HepG2 (cell line): ENCODE measurements around the gene PPY. TPM values are rescaled to one million over a fixed set of nuclear protein-coding genes. Genes with fewer than 3 reads are reported as not detected.

ENCODE experiments used
- ARNTL ChIP-seq: sonication (generic); formaldehyde crosslinking; IDR thresholded peaks from 2 replicates; pipeline ENCODE4 v1.4.0; 2020; ENCODE audit warnings: mild to moderate bottlenecking, missing genetic modification reagents
- ATF7 ChIP-seq, 2 experiments: fragments of 450-650 bp in 1 of 2; sonication (generic) in 1 of 2; formaldehyde crosslinking in 1 of 2; IDR thresholded peaks; 2 replicates each; pipeline versions ENCODE4 v1.4.0 to v1.6.1; 2016 to 2020; ENCODE audit warnings: antibody characterized with exemption in 1 of 2, mild to moderate bottlenecking in 1 of 2, missing genetic modification reagents in 1 of 2
- FOXJ3 ChIP-seq: sonication (generic); formaldehyde crosslinking; IDR thresholded peaks from 2 replicates; pipeline ENCODE4 v1.4.0; 2020; ENCODE audit warnings: missing genetic modification reagents, mild to moderate bottlenecking, borderline replicate concordance
- HMGXB4 ChIP-seq, 2 experiments: sonication (generic) in 1 of 2; formaldehyde crosslinking in 1 of 2; IDR thresholded peaks; 2 replicates each; pipeline versions ENCODE4 v1.4.0 to v1.6.1; 2018 to 2020; ENCODE audit warnings: missing genetic modification reagents in 2 of 2, borderline replicate concordance in 1 of 2, low read depth in 1 of 2, mild to moderate bottlenecking in 1 of 2, missing biosample characterization in 1 of 2
- HOXA5 ChIP-seq: sonication (generic); formaldehyde crosslinking; IDR thresholded peaks from 2 replicates; pipeline ENCODE4 v1.4.0; 2020; ENCODE audit warnings: missing genetic modification reagents
- LCORL ChIP-seq, 2 experiments: fragments of 450-650 bp in 1 of 2; sonication (generic) in 1 of 2; formaldehyde crosslinking in 1 of 2; IDR thresholded peaks; 2 replicates each; pipeline versions ENCODE4 v1.5.0 to v1.6.1; 2017 to 2020; ENCODE audit warnings: antibody characterized with exemption in 1 of 2, missing genetic modification reagents in 1 of 2
- MEF2D ChIP-seq: sonication (generic); formaldehyde crosslinking; IDR thresholded peaks from 2 replicates; pipeline ENCODE4 v1.5.1; 2020; ENCODE audit warnings: mild to moderate bottlenecking, missing genetic modification reagents
- MTERF4 ChIP-seq: sonication (generic); formaldehyde crosslinking; IDR thresholded peaks from 2 replicates; pipeline ENCODE4 v1.8.0; 2023; ENCODE audit warnings: mild to moderate bottlenecking, missing genetic modification reagents
- NFE2L2 ChIP-seq: fragments of 150-350 bp; IDR thresholded peaks from 2 replicates; pipeline ENCODE4 v1.6.1; 2014; ENCODE audit warnings: low read length
- PHF21A ChIP-seq: sonication (generic); formaldehyde crosslinking; IDR thresholded peaks from 2 replicates; pipeline ENCODE4 v1.5.0; 2020; ENCODE audit warnings: mild to moderate bottlenecking, missing genetic modification reagents
- RXRB ChIP-seq: IDR thresholded peaks from 2 replicates; pipeline ENCODE4 v1.6.1; 2016; ENCODE audit warnings: borderline replicate concordance, missing genetic modification reagents, missing compliant biosample characterization
- ZBTB25 ChIP-seq: IDR thresholded peaks from 2 replicates; pipeline ENCODE4 v1.6.1; 2018; ENCODE audit warnings: missing genetic modification reagents
- ZBTB37 ChIP-seq: sonication (generic); formaldehyde crosslinking; IDR thresholded peaks from 2 replicates; pipeline ENCODE4 v1.4.0; 2020; ENCODE audit warnings: mild to moderate bottlenecking, missing genetic modification reagents
- ZBTB44 ChIP-seq: sonication (generic); formaldehyde crosslinking; IDR thresholded peaks from 2 replicates; pipeline ENCODE4 v1.4.0; 2020; ENCODE audit warnings: missing genetic modification reagents
- ZFAT ChIP-seq: sonication (generic); formaldehyde crosslinking; conservative IDR thresholded peaks from 2 replicates; pipeline ENCODE4 v1.8.1; 2023; ENCODE audit warnings: missing genetic modification reagents, inconsistent platforms
- ZNF121 ChIP-seq: sonication (generic); formaldehyde crosslinking; IDR thresholded peaks from 2 replicates; pipeline ENCODE4 v1.5.0; 2020; ENCODE audit warnings: mild to moderate bottlenecking, missing genetic modification reagents
- ZNF441 ChIP-seq: sonication (generic); formaldehyde crosslinking; IDR thresholded peaks from 2 replicates; pipeline ENCODE4 v1.7.0; 2021; ENCODE audit warnings: missing genetic modification reagents, borderline replicate concordance
- ZNF460 ChIP-seq: sonication (generic); formaldehyde crosslinking; IDR thresholded peaks from 2 replicates; pipeline ENCODE4 v1.5.1; 2020; ENCODE audit warnings: missing genetic modification reagents, mild to moderate bottlenecking, borderline replicate concordance
- ZNF510 ChIP-seq: sonication (generic); formaldehyde crosslinking; IDR thresholded peaks from 2 replicates; pipeline ENCODE4 v1.4.0; 2020; ENCODE audit warnings: low read depth, mild to moderate bottlenecking, missing genetic modification reagents
- ZNF670 ChIP-seq: sonication (generic); formaldehyde crosslinking; IDR thresholded peaks from 2 replicates; pipeline ENCODE4 v1.8.0; 2022; ENCODE audit warnings: mild to moderate bottlenecking, missing genetic modification reagents, borderline replicate concordance
- ZNF709 ChIP-seq: sonication (generic); formaldehyde crosslinking; IDR thresholded peaks from 2 replicates; pipeline ENCODE4 v1.5.0; 2020; ENCODE audit warnings: mild to moderate bottlenecking, missing genetic modification reagents
- ZNF766 ChIP-seq: sonication (generic); formaldehyde crosslinking; IDR thresholded peaks from 2 replicates; pipeline ENCODE4 v1.5.0; 2020; ENCODE audit warnings: missing genetic modification reagents, borderline replicate concordance
- polyA plus RNA-seq, 8 experiments: library from polyadenylated mRNA; depleted of rRNA in 3 of 8; stranded (reverse) in 7 of 8; unstranded in 1 of 8; fragments of >200 nt; fragmentation: Illumina TruSeq in 4 of 8; extraction: Trizol in 4 of 8; gene quantifications; 2 replicates each; pipeline versions ENCODE4 v1.2.1 to v1.2.3, GENCODE V29; 2011 to 2016; ENCODE audit warnings: low read depth in 4 of 8, missing spikeins in 1 of 8, mixed read lengths in 1 of 8; ENCODE audit not compliant: insufficient read depth in 1 of 8
- total RNA-seq, 5 experiments: library from RNA; depleted of rRNA; stranded (reverse); fragments of >200 nt; fragmentation: Illumina TruSeq; extraction: Trizol; gene quantifications; 2 replicates each; pipeline ENCODE4 v1.2.3, GENCODE V29; 2016; ENCODE audit warnings: low read depth in 1 of 5

Gene PPY
- total and polyA plus RNA-seq, 2 of the 13 experiments (the other 11 are each of a cell fraction or from before 2014, with no cell fraction given) = not detected

DNA sequence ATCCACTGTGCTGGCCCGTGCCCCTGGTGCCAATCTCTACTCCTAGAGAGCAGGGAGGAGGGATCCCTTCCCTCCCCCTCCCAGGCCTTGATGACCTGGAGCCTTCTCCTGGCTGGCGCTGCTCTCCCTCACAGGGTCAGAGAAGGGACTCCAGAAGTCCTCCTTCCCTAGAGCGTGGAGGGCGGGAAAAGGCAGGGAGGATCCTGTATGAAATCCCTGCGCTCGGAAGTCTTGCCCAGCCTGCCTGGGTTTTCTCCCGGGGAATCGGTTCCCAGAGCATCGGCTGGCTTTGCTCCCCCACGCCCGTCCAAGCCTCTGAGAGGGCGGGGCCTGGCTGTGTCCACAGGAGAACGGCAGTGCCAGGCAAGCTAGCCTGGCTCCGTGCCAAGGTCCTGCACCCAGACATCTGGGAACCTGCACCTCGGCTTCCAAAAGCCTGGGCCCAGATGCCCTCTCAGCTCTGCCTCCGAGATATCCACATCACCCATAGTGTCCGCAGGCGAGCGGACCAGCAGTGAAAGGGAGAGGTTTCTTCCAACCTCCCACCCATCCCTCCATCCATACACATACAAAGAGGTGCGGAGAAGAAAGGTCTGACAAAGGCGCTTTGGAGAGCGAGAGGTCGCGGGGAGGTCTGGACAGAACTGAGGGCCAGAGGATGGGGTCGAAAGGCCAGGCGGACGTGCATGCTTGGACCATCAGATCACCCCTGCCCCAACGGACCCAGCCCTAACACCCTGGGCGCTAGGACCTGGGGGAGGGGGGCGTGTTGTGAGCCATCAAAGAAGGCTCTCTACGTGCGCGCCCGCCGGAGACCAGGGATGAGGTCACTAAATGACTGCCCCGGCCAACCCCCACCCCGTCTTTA, 36.1 kb downstream of the PPY start (continued):
- no peak for TF ChIP-seq MTERF4 (CRISPR knock-in tag)
- no peak for TF ChIP-seq ZBTB44 (CRISPR knock-in tag)
- no peak for TF ChIP-seq ATF7 (IDR thresholded peaks at IDR 0.05)
- no peak for TF ChIP-seq ATF7 (CRISPR knock-in tag; IDR thresholded peaks at IDR 0.05)
- TF ChIP-seq ZFAT (CRISPR knock-in tag) = no peak
- no peak for TF ChIP-seq ZBTB37 (CRISPR knock-in tag)
- TF ChIP-seq ZNF510 (CRISPR knock-in tag) = no peak
- peak; percentile 22; the same call in 1 of the 2 replicates for TF ChIP-seq MEF2D
- peak; percentile 88 for TF ChIP-seq ZNF766
- no peak for TF ChIP-seq NFE2L2
- TF ChIP-seq ZBTB25 (CRISPR knock-in tag) = no peak
- peak; percentile 51; the same call in 1 of the 2 replicates for TF ChIP-seq LCORL (IDR thresholded peaks at IDR 0.05)
- no peak for TF ChIP-seq LCORL (CRISPR knock-in tag; IDR thresholded peaks at IDR 0.05)
- 0 out of 2 replicates have a peak, but pooled peaks have one; percentile 21 for TF ChIP-seq PHF21A (CRISPR knock-in tag)
- TF ChIP-seq RXRB (CRISPR knock-in tag) = no peak
- TF ChIP-seq HOXA5 (CRISPR knock-in tag) = no peak
- TF ChIP-seq ZNF460 (CRISPR knock-in tag) = no peak
- no peak for TF ChIP-seq ZNF441 (CRISPR knock-in tag)
- TF ChIP-seq ZNF670 (CRISPR knock-in tag) = no peak
- TF ChIP-seq ZNF709 (CRISPR knock-in tag) = no peak
- TF ChIP-seq HMGXB4 (CRISPR knock-in tag; IDR thresholded peaks at IDR 0.05; ENCODE audit: borderline replicate concordance in 1 of 2, low read depth in 1 of 2) = 0 out of 4 replicates have a peak, but pooled peaks of 1 of the 2 experiments have one; percentile 9
- TF ChIP-seq FOXJ3 = no peak
- TF ChIP-seq ARNTL (CRISPR knock-in tag) = no peak
- no peak for TF ChIP-seq ZNF121 (CRISPR knock-in tag)
